ENCODE results near the gene NEDD4L.
"Not testable (repeated sequence)": the region's sequence is repeated elsewhere in the genome, so short reads cannot be mapped to it uniquely, and the experiment has no call there.

Gene NEDD4L

DNA sequence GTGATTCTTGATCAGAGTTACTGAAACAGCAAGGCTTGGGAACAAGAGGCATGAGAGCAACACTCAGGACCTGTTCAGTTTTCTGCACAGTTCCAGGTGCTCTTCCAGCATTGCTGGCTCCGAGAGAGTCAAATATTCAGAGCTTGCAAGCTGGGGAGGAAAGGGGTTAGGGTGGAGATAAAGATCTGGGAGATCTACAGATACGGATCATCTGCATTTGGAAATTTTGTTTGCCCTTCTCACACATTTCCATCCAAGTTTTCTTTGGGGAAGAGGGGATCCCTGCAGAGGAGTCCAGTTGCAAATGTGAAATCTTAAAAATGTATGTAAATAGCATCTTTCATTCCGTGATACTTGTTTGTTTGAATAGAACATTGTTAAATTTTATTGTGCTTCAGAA is 108.2 kb downstream of the NEDD4L start:
- no peak for DNase-seq (ENCODE audit: low read depth, low spot score)

DNA sequence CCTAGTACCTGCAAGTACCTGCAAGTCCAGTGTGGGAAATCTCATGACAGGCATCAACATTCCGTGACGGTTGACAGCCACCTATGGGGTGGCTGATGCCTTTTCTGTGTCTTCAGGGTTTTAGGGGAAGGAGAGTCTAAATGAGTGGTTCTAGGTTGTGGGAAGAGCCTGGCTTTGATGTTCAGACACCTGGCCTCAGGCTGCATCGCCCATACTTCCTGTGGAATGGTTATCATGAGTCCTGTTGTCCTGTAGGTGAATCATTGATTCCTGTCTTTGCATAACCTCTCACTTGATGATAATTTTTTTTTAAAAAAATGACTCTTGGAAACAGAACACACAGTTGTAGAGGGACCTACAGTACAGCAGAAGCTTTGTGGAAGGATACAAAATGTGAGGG is 108.9 kb downstream of the NEDD4L start:
- DNase-seq (ENCODE audit: low read depth, low spot score) = no peak

DNA sequence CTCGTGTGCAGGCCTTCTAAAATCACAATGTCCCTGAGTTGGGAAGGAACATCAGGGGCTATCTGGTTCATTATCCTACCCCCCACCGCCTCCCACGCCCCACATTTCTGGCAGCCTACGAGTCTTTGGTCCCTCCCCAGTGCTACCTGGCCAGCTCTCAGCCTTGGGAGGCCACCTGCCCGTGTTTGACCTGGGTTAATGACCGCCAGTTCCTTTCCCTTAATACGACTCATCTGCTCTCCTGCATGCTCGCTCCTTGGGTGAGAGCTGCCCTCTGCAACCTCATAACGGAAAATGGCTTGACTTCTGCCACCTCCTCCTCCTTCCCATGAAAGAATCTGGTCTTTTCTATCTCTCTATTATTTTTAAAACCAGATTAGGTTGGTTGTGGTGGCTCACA is 112.5 kb downstream of the NEDD4L start:
- no peak for DNase-seq (ENCODE audit: low read depth, low spot score)

DNA sequence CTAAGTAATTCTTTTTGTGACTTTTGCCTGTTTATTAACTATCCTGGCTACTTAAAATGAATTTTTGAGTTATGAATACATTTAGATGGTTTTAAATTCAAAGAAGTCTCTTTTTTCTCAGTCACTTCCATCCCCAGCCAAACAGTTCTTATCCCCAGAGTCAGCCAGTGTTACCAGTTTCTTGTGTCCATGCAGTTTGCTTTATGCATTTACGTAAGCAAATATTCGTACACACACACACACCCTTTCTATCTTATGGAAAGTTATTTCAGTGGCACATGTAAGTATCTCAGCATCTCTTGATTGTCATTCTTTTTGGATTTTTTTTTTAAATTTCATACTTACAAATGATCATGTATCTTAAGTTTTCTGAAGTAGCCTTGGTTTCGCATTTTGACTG is 113.2 kb downstream of the NEDD4L start:
- no peak for DNase-seq (ENCODE audit: low read depth, low spot score)

DNA sequence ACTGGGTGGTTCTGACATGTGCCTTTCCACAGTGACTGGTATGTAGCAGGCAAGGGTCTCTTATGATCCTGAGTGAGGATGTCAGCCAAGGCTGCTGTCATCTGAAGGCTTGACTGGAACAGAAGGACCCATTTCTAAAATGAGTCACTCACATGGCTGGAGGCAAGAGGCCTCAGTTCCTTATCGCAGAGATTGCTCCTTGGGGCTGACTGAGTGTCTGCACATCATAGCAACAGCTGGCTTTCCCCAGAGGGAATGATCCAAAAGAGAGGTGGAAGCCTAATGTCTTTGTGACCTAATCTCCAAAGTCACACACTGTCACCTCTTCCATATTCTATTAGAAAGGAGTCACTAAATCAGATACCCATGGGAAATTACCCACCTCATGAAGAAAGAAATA is 114.0 kb downstream of the NEDD4L start:
- DNase-seq (ENCODE audit: low read depth, low spot score) = no peak

DNA sequence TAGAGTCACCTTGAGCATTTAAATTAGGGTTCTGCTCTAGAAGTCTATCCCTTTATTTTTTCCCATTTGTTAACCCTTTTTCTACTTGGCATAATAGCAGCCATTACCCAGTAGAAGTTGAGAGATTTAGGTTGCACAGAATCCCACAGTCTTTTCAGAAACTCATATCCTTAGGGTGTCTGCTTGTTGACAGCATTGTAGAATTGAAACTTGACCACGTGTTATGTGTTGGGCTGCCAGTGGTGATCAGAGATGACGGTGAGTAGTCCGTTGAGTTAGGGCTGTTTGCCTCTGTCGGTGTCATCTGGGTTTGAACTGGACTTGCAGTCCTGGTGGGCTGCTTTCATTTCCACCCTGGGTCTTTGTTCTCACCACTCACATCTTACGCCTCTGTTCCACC is 114.4 kb downstream of the NEDD4L start:
- DNase-seq (ENCODE audit: low read depth, low spot score) = no peak

DNA sequence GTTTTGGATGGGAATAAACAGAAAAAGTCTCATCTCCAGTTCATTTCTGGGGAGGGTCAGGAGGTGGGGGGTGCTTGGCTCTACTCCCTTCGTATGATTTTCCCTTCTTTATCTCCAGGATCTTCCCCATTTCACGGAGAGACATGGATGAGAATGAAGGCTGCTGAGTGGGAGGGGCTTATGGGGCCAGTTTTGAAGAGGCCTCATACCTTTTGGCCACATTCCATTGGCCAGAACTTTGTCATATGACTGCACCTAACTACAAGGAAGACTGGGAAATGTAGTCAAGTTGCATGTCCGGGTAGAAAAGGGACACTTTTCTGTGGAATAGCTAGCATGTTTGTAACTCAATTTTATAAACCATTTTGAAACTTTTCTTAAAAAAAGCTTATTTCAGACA is 117.6 kb downstream of the NEDD4L start:
- DNase-seq (ENCODE audit: low read depth, low spot score) = peak; percentile 76

DNA sequence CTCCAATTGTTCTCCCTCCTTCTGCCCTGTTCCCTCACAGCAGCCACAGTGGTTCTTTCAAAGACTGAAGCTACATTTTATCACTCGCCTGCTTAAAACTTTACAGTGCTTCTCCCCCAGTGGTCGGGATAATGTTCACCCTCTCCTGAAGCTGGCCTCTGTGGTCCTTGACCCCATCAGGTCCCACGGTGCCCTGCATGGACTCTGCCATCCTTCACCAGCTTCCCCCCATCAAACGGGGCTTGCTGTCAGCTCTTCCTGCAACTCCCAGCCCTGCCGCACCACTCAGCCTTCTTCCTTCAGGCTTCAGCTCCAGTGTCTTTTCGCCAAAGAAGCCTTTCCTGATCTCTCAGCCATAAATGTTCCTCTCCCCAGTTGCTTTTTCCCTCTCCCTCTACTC is 118.1 kb downstream of the NEDD4L start:
- DNase-seq (ENCODE audit: low read depth, low spot score) = no peak

DNA sequence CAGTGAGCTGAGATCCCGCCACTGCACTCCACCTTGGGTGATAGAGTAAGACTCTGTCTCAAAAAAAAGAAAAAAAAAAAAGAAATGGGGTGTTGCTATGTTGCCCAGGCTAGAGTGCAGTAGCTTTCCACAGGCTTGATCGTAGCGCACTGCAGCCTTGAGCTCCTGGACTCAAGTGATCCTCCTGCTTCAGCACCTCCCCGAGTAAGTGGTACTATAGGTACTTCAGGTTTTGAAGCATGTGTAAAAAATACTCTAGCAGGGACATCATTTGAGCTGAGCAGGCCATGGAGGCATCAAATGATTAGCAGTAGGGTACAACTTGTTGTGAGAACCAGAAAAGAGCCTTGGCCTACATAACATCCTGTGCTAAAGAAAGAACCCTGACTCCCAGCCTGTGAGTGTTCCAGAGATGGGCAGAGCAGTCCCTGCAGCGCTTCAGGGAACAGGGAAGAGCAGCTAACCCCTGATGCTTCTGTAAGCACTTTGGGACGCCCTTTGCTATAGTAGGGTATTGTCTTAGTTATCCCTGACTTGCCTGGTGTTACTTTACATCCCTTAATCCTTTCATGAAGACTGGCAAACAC is 119.1 kb downstream of the NEDD4L start:
- no peak for DNase-seq (ENCODE audit: low read depth, low spot score)

DNA sequence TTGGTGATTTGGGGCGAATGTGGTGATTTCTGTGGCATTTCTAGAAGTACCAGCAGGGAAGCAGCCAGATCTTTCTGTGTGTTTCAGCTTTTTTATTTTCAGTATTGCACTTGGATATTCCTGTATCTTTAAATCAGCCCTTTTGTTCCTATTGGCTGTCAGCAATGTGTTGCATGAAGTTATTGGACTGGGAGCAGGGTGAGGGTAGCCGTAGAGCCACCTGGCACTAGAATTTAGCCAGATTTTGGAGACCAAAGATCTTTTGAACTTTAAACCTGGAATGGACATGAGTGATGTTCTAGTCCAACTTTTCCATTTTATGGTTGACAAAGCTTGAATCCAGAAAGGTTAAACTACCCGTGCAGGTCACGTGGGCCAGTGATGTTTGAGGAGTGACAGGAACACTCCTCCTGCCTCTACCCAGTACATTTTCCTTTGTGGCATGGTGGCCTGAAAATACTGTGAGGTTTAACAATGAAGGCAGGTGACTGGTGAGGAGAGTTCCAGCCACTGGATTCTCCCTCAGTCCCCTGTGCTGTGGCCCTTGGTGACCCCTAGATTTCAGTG is 122.3 kb downstream of the NEDD4L start:
- no peak for DNase-seq (ENCODE audit: low read depth, low spot score)

DNA sequence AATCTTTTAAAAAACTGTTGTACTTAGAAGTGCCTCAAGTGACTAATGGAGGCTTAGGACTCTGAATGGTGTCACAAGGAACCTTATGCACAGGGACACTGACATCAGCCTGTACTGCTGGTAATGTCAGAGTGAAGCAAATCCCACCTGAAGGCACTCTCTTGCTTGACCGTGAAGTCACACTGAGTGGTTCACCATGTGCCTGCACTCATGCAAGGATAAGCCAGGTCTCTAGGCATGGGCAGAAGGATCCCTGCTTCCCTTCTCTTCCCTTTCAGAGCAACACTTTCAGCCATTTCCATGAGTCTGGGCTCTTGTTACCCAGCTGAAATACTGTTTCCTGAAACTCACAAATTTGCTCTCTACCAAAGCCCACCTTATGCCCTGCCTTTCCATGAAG is 123.0 kb downstream of the NEDD4L start:
- DNase-seq (ENCODE audit: low read depth, low spot score) = no peak

DNA sequence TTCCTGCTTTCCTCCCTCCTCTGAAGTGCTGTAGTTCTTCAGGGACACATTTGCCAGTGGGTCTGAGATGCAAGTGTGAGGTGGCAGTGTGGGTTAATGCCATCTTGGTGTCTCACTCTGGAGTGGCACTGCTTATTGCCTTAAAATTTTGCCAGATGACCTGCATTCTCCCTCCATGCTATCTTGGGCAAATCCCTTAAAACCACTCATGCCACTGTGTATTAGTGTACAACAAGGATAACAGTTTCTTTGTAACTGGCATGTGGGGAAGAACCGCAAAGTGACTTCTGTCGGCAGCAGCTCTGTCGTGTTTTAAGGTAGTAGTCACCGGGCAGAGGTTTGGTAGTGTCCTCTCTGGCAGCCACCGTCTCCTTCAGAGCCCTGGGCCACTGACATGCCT is 124.2 kb downstream of the NEDD4L start:
- no peak for DNase-seq (ENCODE audit: low read depth, low spot score)

DNA sequence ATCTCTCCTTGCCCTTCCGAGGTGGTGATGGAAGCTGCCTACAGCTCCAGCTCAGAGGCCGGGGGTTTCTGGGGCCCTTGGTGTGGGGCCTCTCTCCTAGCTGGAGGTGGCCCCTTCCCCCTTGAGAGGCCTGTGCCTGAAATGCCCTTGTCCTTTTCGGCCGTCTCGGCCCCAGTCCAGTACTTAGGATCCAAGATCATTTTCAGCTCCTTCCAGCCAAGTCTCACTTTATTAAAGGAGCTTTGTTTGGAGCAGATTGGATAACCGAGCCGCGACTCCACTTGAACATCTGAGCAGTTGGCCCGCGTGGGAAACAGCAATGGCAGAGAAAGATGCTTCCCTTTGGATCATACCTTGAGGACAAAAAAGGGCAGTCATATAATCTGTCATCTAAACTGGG is 125.0 kb downstream of the NEDD4L start:
- DNase-seq (ENCODE audit: low read depth, low spot score) = no peak

DNA sequence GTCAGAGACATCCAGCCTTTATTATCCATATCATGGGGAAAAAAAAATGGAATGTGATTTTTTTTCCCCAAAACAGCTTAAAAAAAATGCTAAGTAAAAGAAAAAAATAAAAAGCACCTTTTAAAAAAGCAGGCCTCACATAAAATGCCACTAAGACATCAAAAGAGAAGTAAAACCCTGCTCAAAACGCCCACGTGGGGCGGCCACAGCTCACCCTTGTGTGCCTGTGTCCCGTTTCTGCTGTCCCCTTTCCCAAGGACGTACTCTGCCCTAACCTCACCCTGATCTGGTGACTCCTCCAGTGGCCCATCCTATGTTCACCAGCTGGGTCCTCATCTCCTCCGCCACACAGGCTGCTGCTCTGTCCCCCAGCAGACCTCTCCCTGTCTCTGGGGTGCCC is 125.4 kb downstream of the NEDD4L start:
- DNase-seq (ENCODE audit: low read depth, low spot score) = no peak

DNA sequence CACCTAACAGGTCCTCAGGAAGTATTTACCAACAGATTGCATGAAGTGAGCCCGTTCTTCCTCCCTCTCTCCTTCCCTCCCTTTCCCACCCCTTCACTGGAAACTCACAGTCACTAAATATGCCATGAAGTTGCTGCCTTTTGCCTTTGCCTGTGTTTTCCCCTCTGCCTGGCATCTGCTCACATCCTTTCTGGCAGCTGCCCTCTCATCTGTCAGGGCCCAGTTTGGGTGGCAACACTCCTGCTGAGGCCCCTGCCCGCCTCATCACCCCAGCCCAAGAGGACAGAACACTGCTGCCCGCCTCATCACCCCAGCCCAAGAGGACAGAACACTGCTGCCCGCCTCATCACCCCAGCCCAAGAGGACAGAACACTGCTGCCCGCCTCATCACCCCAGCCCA is 126.0 kb downstream of the NEDD4L start:
- not testable (repeated sequence) for DNase-seq (ENCODE audit: low read depth, low spot score)

DNA sequence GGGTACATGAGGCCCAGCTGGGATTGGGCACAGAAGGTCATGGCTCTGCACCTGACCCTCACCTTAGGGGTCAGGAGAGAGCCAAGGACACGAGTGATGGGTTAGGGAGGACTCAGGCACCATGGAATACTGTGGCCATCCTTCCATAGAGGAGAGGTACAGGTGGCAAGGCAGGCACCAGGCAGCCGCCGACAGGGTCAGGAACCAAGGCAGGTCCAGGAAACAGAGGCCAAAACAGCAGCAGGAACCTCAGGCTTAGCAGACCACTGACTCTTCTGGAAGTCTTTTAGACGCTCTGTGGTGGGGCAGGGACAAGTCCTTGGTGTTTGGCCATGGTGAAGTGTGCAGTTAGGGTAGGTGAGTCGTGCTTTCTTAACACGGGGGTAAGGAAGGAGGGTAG is 128.0 kb downstream of the NEDD4L start:
- no peak for DNase-seq (ENCODE audit: low read depth, low spot score)

DNA sequence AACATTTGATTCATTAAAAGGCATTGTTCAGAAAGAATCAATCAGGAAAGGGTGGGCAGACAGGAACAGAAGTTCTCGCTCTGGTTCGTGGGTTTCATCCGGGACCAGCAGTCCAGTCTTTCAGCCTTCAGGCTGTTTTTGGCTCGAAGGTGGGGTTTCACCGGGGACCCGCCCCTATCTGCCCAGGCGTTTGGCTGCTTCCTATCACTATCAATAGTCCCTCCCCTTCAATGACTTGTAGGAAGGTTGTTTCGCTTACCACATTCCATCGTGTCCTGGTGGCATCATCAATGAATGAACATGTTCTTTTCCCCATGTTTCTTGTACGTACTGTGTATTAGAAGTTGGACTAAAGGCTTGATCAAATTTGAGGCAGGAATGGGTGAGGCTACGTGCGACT is 130.3 kb downstream of the NEDD4L start:
- no peak for DNase-seq (ENCODE audit: low read depth, low spot score)

DNA sequence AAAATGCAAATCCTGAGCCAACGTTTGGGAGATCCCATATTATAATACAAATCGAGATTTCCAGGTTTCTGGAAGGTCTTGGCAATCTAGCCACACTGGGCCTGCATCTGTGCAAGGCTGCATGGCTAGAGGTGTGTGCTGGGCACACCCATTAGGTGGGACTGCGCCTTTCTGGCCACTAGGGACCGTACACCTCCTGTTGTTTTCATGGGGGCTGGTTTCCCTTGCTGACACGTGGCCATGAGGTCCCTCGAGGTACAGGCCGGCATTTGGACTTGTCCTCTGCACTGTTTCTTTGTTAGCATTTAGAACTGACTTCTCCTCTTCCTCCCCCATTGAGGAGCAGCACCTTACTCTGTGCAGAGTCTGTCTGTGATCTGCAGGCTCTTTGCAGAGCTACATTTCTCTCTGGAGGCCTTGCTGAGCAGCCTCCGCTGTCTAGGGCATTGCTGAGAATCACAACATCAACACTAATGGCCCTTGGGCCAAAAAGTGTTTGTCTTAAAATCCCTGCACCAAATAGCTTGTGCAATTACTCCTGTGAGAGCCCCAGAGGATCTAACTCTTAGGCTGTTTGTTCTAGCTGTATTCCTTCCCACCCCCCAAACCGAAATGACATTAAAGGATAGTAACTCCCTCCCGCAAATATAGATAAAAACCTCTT is 131.2 kb downstream of the NEDD4L start:
- no peak for DNase-seq (ENCODE audit: low read depth, low spot score)

DNA sequence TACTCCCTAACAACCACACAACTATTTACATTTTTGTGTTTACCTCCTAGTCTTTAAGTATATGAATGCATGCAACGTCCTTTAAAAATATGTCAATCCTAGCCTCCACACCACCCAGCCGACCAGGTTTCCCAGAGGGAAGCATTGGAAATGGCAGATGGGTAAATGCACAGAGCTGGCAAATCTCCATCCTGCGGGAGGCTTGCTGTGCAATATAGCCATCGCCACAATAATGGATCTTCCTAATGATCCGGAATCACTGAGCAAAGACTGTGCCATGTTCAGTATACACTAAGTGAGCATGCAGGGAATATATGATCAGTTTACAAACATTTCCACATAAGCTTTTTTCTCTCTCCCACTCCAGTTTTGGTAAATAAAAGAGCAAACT is 131.8 kb downstream of the NEDD4L start:
- DNase-seq (ENCODE audit: low read depth, low spot score) = no peak

DNA sequence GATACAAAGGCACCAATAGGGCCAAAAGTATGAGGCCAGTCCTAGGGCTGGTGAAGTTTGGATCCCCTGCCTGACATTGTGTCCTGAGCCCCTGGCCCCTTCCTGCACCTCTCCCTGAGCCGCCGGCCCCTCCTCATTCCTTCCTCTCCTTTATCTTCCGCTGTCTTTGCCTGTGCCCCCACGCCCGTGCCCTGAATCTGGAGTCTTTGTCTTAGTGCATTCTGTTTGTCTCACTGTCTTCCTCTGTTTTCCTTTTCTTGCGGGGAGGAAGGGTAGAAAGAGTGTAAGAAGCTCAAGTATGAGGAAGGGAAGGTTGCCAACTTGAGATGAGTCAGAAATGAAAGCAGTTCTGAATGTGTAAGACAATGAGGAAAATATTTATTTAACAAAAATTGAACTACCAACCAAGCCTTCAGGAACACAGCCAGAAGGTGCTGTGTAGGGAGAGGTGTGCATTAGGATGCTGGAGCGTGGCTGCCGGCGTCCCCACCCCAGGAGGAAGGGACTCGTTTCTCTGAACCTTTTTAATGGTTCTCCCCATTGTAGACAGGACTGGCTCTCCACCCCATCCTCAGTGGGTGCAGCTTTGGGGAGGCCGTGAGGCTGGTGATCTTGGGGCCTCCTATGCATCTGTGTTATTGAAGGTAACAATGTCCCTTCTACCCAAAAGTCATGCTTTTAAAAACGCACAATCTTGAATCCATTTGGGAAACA is 133.1 kb downstream of the NEDD4L start:
- DNase-seq (ENCODE audit: low read depth, low spot score) = no peak

DNA sequence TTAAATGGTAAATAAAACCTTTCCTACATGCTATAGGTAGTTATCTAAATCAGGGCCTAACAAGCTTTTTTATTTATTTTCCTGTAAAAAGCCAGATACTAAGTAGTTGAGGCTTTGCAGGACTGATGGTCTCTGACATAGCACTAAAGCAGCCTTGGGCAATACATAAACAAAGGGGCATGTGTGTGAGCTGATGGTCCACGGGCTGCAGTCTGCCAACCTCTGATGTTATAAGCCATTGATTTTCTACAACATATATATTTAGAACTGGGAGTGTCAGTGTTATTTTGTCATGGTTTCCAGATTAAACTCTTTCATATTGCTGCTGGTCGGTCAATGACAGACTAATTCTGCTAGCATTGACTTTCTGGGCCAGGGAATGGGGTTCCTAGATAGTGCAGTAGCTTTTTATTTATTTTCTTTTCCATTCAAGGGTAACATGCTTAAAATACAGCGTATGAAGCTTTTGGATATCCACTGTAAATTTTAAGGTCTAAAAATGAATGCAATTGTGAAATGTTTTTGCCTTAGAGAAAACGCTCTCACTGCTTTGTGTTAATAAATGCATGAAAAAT is 134.0 kb downstream of the NEDD4L start:
- no peak for DNase-seq (ENCODE audit: low read depth, low spot score)

DNA sequence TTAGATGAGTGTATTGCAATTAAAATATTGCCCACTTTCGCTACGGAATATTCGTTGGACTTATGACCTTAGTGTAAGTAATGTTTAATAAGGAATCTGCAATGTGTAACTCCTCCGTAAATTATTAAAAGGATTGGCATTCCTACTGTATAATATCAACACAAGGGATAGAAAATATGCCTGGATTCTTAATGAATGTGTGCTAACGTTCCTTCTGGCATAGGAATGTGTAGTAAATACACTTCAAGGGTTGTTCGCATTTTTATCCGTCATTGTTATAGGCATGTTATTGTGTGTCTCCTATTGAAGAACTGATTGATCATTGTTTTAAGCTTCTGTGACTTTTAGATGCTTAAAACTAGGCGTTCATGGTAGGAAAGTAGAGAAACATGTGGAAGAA is 134.5 kb downstream of the NEDD4L start:
- DNase-seq (ENCODE audit: low read depth, low spot score) = no peak

DNA sequence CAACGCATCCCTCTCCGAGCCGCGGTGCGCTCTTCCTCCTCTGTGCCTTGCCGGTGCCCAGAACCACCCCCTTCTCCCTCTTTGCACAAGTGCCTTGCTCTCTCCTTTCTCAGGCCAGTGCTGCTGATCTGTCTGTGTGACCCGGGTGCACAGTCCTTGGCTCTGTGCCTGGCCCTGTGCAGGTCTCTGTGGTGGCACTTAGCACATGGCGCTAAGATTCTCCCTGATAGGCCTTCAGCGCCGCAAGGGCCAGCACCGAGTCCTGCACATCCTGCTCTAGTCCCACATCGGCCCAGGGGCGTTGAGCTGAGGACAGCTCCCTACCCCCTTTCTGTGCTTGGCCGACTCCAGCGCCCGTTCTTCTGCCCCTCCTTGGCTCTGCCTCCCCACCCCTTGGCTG is 136.1 kb downstream of the NEDD4L start:
- DNase-seq (ENCODE audit: low read depth, low spot score) = no peak
